D721Med (cell line): Measurements from ENCODE around the gene OR5A1.

Source experiments
- DNase-seq: peaks from one replicate; pipeline ENCODE4 v3.0.0; 2011; ENCODE audit warnings: low spot score; ENCODE audit not compliant: insufficient read length
- FAIRE-seq: peaks from 2 replicates; lab custom pipeline; 2011; peaks lifted over from hg19 to GRCh38; lab: Jason Lieb, UNC
- CTCF ChIP-seq: IDR thresholded peaks from 2 replicates; pipeline ENCODE4 v1.5.1; 2012; ENCODE audit warnings: mild to moderate bottlenecking, control low read depth; ENCODE audit not compliant: insufficient read depth; ENCODE audit errors: missing control alignments

OR5A1 gene

DNA sequence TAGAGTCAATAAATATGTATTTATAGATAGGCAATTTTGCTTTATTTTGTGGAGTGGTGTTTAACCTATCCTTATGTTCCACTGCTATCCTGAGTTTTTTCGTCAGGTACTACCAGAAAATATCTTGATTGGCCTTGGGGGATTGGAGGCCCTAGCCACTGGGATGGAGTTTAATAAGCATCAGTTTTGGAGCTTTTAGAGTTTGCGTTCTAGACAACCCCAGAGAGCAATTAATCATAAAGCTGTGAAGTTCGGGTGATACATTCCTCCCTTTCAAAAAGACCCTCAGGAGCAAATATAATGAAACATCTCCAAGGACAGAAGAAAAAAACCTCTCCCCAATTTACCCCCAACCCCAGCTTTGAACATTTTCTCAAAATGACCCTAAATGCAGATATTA is at the start of gene OR5A1:
TSS of gene OR5A1 (plus strand) at position 301 of the 400 bp plus-strand sequence. CDS start 6,700 bp downstream, outside the sequence.
- DNase-seq (no peak), FAIRE-seq (no peak)
- TF ChIP-seq CTCF = no peak

DNA sequence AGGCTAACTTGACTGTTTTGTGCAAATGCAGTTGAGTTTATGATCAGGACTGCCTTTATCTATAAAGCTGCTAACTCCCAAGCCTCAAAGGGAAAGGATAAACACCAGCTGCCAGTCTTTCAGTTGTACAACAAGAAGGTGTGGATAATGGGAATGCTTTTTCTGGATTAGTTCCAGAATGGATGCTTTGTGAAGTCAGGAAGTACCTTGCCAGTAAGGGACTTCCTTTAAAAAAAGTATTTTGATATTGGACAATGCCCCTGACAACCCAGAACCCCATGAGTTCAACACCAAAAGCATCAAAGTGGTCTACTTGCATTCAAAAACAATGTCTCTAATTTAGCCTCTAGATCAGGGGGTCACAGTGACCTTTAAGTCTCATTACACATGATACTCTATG is 42.1 kb upstream of the OR5A1 start:
- DNase-seq = no peak
- TF ChIP-seq CTCF = no peak
- FAIRE-seq = no peak

- DNase-seq (no peak), FAIRE-seq (no peak)
- no peak for TF ChIP-seq CTCF
Measured at GRCh38 chr11:59400461-59401261, 35.6 kb upstream of the OR5A1 start.

- no peak for DNase-seq
- no peak for TF ChIP-seq CTCF
- FAIRE-seq = no peak
Measured at GRCh38 chr11:59401262-59401552, 35.1 kb upstream of the OR5A1 start.

- no peak for TF ChIP-seq CTCF
- no peak for DNase-seq
- FAIRE-seq = no peak
Measured at GRCh38 chr11:59403546-59403945, 32.7 kb upstream of the OR5A1 start.

- TF ChIP-seq CTCF = no peak
- FAIRE-seq (no peak), DNase-seq (no peak)
Measured at GRCh38 chr11:59413646-59414045, 22.6 kb upstream of the OR5A1 start.

GRCh38 chr11:59415111-59415510 is 21.2 kb upstream of the OR5A1 start:
- FAIRE-seq = no peak
- no peak for DNase-seq

More at GRCh38 chr11:59415111-59415510, 21.2 kb upstream of the OR5A1 start:
- no peak for TF ChIP-seq CTCF
